ENCODE measurements around the gene NAA80.
"Not testable (repeated sequence)": the region's sequence is repeated elsewhere in the genome, so short reads cannot be mapped to it uniquely, and the experiment has no call there.

NAA80 gene

DNA sequence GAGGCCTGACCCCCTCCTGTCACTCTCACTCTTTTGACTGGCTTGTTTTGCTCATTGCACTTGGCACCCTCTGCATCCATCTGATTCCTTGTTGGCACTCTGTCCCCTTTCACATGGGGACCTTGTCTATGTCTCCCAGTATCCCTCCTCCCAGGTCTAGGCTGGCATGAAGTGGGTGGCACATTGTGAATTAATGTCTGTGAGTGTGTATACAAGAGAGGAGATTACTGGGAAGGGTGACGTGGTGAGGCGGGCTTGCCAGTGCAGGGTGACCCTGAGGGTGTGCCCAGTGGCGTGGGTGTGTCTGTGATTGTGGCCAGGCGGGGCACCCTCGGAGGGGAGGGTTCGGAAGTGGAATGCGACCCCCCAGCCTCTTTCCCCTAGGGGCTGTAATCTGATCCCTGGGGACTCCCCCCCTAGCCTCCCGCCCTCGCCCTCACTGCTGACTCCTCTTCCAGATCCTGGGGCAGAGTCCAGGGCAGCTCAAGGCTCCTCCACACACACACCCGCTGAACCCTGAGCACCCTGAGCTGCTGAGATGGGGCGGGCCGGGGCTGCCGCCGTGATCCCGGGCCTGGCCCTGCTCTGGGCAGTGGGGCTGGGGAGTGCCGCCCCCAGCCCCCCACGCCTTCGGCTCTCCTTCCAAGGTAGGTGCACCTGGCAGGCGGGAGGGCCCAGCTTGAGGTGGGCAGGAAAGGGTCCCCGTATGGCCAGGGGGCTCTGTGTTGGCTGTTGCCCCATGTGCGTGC lies 30.3 kb downstream of the NAA80 start, which contains the start of gene SEMA3B:
SEMA3B (plus strand) TSS at position 445 of the 749 bp plus-strand sequence; CDS start at position 539, 94 bp downstream.
- DNase-seq, result no peak

DNA sequence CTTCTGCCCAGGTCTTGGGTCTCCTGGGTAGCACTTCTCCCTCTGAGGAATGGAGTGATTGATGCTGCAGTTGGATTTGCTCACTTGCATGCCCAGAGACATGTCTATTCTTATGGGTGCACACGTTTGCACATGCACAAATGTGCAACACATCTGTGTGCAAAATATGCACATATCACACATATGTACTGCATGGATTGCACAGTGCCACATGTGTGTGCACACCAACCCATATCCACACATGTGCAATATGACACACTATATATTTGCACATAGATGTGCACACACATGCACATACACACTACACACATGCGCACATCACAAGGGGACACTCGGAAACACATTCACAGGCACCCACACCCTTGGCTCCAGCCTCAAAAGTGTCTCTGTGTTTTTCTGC lies 30.9 kb downstream of the NAA80 start:
- DNase-seq, result no peak

DNA sequence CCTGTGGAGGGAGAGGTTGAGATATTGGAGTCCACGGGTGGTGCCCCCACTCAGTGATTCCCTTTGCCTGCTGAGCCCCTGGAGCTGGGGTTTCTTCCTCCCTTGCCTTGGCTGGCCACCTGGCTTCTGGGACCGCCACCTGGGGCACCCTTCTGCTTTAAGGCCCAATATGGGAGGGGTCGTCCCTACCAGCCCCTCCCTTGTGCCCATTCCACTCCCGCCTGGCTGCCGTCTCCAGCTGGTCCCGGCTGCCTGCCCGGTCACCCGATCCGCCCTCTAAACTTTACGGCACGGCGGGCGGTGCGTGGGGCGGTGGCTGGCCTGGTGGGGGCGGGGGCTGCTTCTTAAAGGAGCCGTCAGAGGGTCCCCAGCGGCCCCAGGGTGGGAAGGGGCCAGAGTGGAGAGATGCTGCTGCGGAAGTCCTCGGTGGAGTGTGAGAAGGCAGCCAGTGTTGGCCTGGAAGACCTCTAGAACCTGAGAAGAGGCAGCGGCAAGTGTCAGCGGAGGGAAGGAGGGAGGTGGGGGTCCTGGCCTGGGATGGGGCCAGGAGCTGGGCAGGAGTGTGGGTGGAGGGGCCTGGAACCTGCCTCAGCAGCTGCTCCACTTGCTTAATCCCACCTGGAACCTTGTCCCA lies 31.8 kb downstream of the NAA80 start:
- DNase-seq, result peak; percentile 44

- no peak for DNase-seq
These were observed 32.4 kb downstream of the NAA80 start for GRCh38 chr3:50266836-50267235.

- no peak for DNase-seq
These were observed 33.2 kb downstream of the NAA80 start for GRCh38 chr3:50266017-50266416.

GRCh38 chr3:50265571-50265970 lies 33.6 kb downstream of the NAA80 start:
- DNase-seq, result no peak

DNA sequence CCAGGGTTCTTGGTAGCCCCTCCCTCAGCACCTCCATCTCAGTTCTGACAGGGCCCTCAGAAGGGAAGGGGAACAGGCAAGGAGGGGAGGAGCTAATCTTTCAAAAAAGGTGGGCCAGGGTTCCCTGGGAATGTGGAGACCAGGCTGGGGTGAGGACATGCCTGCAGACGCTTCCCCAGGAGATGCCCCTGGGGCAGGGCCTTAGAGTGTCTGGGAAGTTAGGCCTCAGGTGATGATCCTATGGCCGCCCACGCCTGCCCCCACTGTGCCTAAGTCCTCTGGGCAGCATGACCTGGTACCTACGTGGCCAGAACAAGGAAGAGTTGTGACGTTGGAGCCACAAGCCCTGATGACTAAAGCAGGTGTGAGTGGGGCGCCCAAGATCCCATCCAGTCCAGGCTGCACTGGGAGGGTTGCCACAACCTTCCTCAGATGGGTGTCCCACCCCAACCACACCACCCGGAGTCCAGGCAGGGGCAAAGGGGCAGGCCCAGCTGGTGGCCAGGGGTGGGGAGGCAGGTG lies 34.2 kb downstream of the NAA80 start:
- DNase-seq, result no peak

DNA sequence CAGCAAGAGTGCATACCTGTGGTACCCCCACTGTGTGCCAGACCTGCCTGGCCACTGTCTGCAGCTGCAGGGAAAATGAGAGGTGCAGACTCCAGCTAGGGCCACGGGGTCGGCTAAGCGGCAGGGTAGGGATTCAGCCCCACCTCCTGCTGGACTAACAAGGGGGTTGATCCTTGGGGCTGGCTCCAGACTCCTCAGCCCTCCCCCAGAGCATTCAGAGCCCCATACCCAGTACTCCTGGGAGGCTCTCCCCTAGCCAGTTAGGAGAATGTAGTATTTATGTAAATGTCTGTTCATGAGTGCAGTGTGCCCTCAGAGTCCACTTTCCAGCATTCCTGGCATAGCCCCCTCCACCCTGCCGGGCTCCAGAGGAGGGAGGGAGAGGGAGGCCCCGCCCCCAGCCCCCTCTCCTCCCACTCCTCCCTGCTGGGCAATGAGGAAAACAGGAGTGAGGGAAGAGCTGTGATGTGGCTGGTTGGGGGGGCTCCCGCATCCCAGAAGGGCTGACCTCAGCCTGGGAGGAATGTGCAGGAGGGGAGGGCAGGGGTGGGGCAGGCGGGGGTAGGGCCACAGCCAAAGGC lies 34.7 kb downstream of the NAA80 start:
- no peak for DNase-seq

- no peak for DNase-seq
These were observed 35.5 kb downstream of the NAA80 start for GRCh38 chr3:50263478-50264382.

- DNase-seq, result no peak
These were observed 36.4 kb downstream of the NAA80 start for GRCh38 chr3:50262778-50263177.

GRCh38 chr3:50262200-50262599 lies 37.0 kb downstream of the NAA80 start:
- not testable (repeated sequence) for DNase-seq

- no peak for DNase-seq
These were observed 37.7 kb downstream of the NAA80 start for GRCh38 chr3:50261505-50261904.

DNA sequence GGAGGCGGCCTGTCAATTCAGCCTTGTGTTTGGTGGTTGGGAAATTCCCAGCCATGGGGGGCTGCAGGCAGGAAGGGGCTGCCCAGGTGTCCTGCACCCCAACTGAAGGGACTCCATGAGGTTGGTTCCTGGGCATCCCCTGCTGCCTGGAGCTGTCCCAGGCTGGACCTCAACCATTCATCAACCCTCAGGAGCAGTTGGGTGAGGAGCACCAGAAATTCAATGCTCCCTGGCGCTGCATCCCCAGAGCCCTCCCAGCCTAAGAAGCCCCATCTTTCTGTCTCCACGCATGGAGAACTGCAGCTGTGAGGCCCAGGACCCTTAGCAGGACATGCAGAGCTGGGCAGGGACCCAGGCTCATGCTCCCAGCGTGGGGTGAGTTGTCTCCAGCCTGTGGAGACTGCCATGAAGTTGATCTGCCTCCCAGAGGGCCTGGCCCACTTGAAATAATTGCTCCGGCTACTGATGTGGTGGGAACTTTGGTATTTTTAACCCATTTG lies 38.2 kb downstream of the NAA80 start:
- no peak for DNase-seq

DNA sequence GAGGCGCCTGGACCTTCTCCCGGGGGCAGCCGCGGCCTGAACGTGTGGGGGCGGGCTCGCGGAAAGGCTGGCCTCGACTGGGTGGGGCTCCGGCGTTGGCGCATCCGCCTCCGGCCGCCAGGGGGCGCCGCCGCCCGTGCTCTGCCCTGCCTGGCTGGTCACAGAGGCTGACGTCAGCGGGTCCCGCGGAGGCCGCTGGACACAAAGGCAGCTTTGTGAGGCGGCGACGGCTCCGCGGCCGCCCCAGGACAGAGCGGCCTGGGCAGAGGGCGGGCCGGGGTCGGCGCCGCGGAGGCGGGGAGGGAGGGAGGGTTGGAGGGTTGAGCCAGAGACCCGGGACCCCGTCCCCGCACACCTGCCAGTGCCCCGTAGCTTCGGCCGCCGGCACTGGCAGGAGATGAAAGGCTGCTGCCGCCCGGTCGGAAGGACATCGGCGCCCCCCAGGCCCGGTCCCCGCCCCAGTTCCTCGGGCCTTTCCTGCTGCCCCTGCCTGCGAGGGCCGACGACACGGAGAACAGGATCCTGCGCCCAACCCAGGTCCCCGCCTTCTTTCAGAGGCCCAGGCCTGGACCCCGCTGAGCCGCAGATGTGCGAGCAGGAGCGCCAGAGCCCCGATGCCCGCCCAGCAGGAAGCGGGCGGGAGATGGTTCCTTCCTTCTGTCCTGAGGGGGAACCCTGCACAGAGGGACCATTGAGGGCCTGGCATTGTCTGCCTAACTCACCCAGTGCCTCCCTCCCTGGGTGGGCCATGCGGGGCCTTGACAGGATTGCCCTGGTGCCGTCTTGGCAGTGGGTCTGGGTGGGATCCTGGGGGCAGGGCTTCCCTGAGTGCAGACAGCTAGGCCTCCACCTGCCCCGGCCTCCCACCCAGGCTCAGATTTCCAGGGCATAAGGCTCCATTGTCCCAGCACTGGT lies 38.9 kb downstream of the NAA80 start:
- peak; percentile 53 for DNase-seq

DNA sequence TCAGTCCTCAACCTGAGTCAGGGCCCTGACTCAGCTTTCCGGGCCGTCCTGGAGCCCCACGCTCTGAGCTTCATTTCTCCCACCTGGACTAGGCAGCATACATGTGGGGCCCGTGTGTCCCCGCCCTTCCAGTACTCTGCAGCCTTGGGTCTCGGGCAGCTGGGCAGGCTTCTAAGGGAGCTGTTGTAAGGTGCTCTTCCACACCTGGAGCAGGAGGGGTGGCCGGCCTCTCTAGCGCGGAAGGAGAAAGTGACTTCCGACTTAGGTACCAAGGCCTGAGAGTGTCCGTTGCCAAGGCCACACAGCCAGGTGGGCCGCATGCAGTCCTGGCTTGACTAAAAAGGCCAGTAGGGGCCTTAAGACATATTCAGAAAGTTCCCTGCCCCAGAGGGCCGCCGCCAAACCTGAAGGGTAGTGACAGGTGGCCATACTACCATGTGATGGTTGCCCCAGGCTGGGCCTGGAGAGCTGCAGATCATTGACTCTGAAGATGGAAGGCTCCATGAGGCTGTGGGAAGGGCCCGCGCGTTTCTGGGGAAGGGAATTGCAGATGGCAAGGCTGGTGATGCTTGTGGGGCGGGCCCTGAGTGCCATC lies 39.7 kb downstream of the NAA80 start:
- DNase-seq, result peak; percentile 7

GRCh38 chr3:50258979-50259378 lies 40.2 kb downstream of the NAA80 start:
- no peak for DNase-seq

- DNase-seq, result no peak
These were observed 41.0 kb downstream of the NAA80 start for GRCh38 chr3:50258029-50258680.

DNA sequence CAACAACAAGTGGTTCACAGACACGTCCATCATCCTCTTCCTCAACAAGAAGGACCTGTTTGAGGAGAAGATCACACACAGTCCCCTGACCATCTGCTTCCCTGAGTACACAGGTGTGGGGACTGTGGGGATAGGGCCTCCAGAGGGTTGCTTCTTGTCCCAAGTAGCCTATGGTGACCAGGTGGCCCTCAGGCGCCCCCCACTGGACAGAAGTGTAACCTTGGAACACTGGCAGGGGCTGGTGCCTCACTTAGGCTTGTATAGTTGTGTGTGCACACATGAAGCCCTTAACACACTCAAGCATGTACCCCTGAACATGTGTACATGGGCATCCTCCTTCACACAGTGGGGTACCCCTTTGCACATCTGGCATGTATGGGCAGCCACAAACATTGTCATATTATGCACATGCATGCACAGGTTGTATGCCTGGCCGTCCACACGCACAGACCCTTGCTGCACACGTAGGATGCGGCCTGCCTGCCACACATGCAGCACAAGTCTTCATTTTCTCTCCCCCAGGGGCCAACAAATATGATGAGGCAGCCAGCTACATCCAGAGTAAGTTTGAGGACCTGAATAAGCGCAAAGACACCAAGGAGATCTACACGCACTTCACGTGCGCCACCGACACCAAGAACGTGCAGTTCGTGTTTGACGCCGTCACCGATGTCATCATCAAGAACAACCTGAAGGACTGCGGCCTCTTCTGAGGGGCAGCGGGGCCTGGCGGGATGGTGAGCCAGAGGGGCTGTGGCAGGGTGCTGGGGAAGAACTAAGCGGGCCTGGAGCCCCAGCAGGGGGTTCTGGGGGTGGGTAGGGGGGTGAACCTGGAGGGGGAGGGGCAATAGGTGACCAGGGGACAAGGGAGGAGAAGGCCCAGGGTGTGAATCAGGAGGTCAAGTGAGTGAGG lies 42.0 kb downstream of the NAA80 start:
- no peak for DNase-seq

- no peak for DNase-seq
These were observed 44.0 kb downstream of the NAA80 start for GRCh38 chr3:50255251-50255615.
